CD4-positive, alpha-beta T cell treated with Interleukin-17A for 1 hour (primary cell): ENCODE data around the gene C11orf65.

Experiments used
- DNase-seq: peaks from one replicate; pipeline ENCODE4 v3.0.0-alpha.2; 2020

Gene C11orf65

GRCh38 chr11:108351468-108351867 is 115.9 kb downstream of the C11orf65 start:
- no peak for DNase-seq

GRCh38 chr11:108346451-108346850 is 120.9 kb downstream of the C11orf65 start:
- no peak for DNase-seq

- no peak for DNase-seq
Observed at GRCh38 chr11:108345767-108346166, 121.6 kb downstream of the C11orf65 start.

GRCh38 chr11:108343714-108344113 is 123.6 kb downstream of the C11orf65 start:
- no peak for DNase-seq

GRCh38 chr11:108341654-108342053 is 125.7 kb downstream of the C11orf65 start:
- DNase-seq = no peak

- DNase-seq = no peak
Observed at GRCh38 chr11:108340973-108341372, 126.4 kb downstream of the C11orf65 start.

- no peak for DNase-seq
Observed at GRCh38 chr11:108338750-108339149, 128.6 kb downstream of the C11orf65 start.

GRCh38 chr11:108333403-108333899 is 133.9 kb downstream of the C11orf65 start:
- no peak for DNase-seq
